Gastroesophageal sphincter (tissue), 3 donors: ENCODE measurements around the gene GSDME.

Experiments used
- CTCF ChIP-seq, 4 experiments: fragments of 200-600 bp in 2 of 4; fragments of 450-650 bp in 2 of 4; sonication (generic) in 1 of 4; IDR thresholded peaks; one replicate each; pipeline ENCODE4 v1.5.1; 2017 to 2019; ENCODE audit warnings: antibody characterized with exemption in 4 of 4, mild to moderate bottlenecking in 2 of 4, moderate library complexity in 2 of 4
- EP300 ChIP-seq: sonication (generic); formaldehyde crosslinking; IDR thresholded peaks from one replicate; pipeline ENCODE4 v1.6.1; 2017; ENCODE audit warnings: antibody characterized with exemption, mild to moderate bottlenecking
- POLR2A ChIP-seq, 2 donors: fragments of 450-650 bp; IDR thresholded peaks; one replicate each; pipeline ENCODE4 v1.6.1; 2017; ENCODE audit warnings: antibody characterized with exemption in 2 of 2, mild to moderate bottlenecking in 2 of 2, moderate library complexity in 1 of 2
- POLR2AphosphoS5 ChIP-seq: sonication (generic); formaldehyde crosslinking; IDR thresholded peaks from one replicate; pipeline ENCODE4 v1.6.1; 2017; ENCODE audit warnings: antibody characterized with exemption

DNA sequence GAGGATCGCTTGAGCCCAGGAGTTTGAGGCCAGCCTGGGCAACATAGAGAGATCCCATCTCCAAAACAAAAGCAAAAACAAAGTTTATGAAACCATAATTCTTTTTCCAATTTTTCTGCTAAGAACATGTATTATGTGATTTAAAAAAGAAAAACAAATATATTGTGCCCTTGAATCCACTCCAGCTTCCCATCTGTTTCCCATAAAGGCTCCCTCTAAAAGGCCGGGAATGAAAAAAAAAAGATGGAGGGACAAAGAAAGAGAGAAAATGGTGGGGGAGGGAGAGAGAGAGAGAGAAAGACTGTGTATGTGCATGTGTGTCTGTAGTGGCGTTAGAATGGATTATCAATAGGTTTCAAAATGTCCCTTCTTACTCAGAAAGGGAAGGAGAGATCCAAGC, 20.5 kb upstream of the GSDME start:
- TF ChIP-seq CTCF (IDR thresholded peaks at IDR 0.05) (no peak), POLR2A (IDR thresholded peaks at IDR 0.05) (no peak), POLR2AphosphoS5 (no peak), EP300 (no peak)
